ENCODE data around the gene ZNF37A.
"Not testable (repeated sequence)": the region's sequence is repeated elsewhere in the genome, so short reads cannot be mapped to it uniquely, and the experiment has no call there.

The ZNF37A gene

GRCh38 chr10:38150891-38151463 lies 56.8 kb downstream of the ZNF37A start:
- not testable (repeated sequence) for DNase-seq

GRCh38 chr10:38156416-38157269 lies 62.5 kb downstream of the ZNF37A start:
- DNase-seq, result no peak

GRCh38 chr10:38157270-38157685 lies 63.1 kb downstream of the ZNF37A start:
- no peak for DNase-seq

- DNase-seq, result no peak
Observed at GRCh38 chr10:38159004-38159403, 64.9 kb downstream of the ZNF37A start.

GRCh38 chr10:38163617-38164016 lies 69.5 kb downstream of the ZNF37A start:
- DNase-seq, result no peak

GRCh38 chr10:38174336-38174735 lies 80.2 kb downstream of the ZNF37A start:
- no peak for DNase-seq

- DNase-seq, result no peak
Observed at GRCh38 chr10:38184477-38184876, 90.3 kb downstream of the ZNF37A start.
